ENCODE results near the gene FAM222A. TPM values are rescaled to one million over a fixed set of nuclear protein-coding genes. Genes with fewer than 3 reads are reported as not detected.

The FAM222A gene
- total RNA-seq, 1 donor from 2014 or later: 0.58 TPM

DNA sequence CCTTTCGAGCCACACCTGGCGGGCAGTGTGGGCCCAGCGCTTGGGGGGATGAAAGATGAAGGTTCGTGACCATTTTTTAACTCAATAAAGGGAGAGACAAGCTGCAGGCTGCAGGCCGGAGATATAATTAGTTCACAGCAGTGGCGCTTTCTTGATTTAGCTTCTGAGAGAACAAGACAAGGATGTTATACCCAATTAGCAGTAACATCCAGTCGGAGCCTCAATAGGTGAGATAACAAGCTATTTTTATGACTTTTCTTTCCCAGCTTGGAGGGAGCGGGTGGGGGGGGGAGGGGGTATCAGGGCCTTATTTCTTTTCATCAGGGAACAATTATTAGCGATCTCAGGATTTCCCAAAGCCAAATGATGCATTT is 9.1 kb downstream of the FAM222A start:
- DNase-seq (ENCODE audit: low read depth): no peak
- H3K4me3 ChIP-seq (ENCODE audit: low read depth, low read length): no peak overlapping the region
- H3K27me3 ChIP-seq (ENCODE audit: control insufficient read depth, insufficient read depth, low read length): peaks cover 39% of the 10 kb centered on the region
- TF ChIP-seq, protein P1, sequence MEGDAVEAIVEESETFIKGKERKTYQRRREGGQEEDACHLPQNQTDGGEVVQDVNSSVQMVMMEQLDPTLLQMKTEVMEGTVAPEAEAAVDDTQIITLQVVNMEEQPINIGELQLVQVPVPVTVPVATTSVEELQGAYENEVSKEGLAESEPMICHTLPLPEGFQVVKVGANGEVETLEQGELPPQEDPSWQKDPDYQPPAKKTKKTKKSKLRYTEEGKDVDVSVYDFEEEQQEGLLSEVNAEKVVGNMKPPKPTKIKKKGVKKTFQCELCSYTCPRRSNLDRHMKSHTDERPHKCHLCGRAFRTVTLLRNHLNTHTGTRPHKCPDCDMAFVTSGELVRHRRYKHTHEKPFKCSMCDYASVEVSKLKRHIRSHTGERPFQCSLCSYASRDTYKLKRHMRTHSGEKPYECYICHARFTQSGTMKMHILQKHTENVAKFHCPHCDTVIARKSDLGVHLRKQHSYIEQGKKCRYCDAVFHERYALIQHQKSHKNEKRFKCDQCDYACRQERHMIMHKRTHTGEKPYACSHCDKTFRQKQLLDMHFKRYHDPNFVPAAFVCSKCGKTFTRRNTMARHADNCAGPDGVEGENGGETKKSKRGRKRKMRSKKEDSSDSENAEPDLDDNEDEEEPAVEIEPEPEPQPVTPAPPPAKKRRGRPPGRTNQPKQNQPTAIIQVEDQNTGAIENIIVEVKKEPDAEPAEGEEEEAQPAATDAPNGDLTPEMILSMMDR (IDR thresholded peaks at IDR 0.05; ENCODE audit: insufficient read depth, low read length, poor library complexity, severe bottlenecking): no peak
- no peaks in the 10 kb centered on the region for H3K36me3 ChIP-seq (ENCODE audit: control insufficient read depth, insufficient read depth, low read length)

DNA sequence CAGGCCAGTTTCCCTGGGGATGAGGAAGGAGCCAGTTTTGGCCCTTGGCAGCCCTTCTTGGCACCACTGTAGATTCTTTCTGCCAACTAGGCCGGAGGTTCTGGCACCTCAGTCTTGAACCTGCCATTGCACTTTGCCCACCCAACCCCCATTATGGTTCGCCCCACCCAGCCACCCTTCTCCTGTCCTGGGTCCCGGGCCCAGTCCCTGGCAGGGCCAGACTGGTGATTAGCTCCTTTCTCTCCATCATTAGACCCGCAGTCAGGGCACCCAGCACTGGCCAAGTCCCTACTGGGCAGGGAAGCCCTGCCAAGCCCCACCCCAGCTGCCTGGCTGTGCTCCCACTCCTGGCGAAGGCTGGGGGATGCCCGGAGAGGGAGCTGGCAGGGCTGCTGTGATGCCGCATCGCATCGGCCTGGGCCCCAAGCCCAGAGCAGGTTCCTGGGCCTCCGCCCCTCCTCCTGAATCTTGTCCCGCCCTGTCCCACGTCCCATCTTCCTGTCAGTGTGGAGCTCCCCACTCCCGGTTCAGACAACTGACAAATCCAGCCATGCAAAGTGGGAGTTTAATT is 9.8 kb downstream of the FAM222A start:
- peaks cover 34% of the 10 kb centered on the region for H3K27me3 ChIP-seq (ENCODE audit: control insufficient read depth, insufficient read depth, low read length)

GRCh38 chr12:109724321-109724892 is 10.8 kb downstream of the FAM222A start:
- no peaks in the 10 kb centered on the region for H3K36me3 ChIP-seq (ENCODE audit: control insufficient read depth, insufficient read depth, low read length)
- no peak overlapping the region for H3K4me3 ChIP-seq (ENCODE audit: low read depth, low read length)
- TF ChIP-seq, protein P1 (IDR thresholded peaks at IDR 0.05; ENCODE audit: insufficient read depth, low read length, poor library complexity, severe bottlenecking): no peak
- DNase-seq (ENCODE audit: low read depth): no peak
- H3K27me3 ChIP-seq (ENCODE audit: control insufficient read depth, insufficient read depth, low read length): peaks cover 24% of the 10 kb centered on the region

More for the DNA sequence above, 9.8 kb downstream of the FAM222A start:
- TF ChIP-seq, protein P1 (IDR thresholded peaks at IDR 0.05; ENCODE audit: insufficient read depth, low read length, poor library complexity, severe bottlenecking): no peak
- no peak for DNase-seq (ENCODE audit: low read depth)
- Histone ChIP-seq H3K4me3 (ENCODE audit: low read depth, low read length) (no peak overlapping the region), H3K36me3 (ENCODE audit: control insufficient read depth, insufficient read depth, low read length) (no peaks in the 10 kb centered on the region)

GRCh38 chr12:109725321-109726105 is 11.9 kb downstream of the FAM222A start:
- Histone ChIP-seq H3K27me3 (ENCODE audit: control insufficient read depth, insufficient read depth, low read length) (peaks cover 21% of the 10 kb centered on the region), H3K4me3 (ENCODE audit: low read depth, low read length) (no peak overlapping the region), H3K36me3 (ENCODE audit: control insufficient read depth, insufficient read depth, low read length) (no peaks in the 10 kb centered on the region)
- TF ChIP-seq, protein P1 (IDR thresholded peaks at IDR 0.05; ENCODE audit: insufficient read depth, low read length, poor library complexity, severe bottlenecking): no peak
- no peak for DNase-seq (ENCODE audit: low read depth)

GRCh38 chr12:109726106-109726497 is 12.5 kb downstream of the FAM222A start:
- DNase-seq (ENCODE audit: low read depth): no peak
- H3K4me3 ChIP-seq (ENCODE audit: low read depth, low read length): no peak overlapping the region
- H3K36me3 ChIP-seq (ENCODE audit: control insufficient read depth, insufficient read depth, low read length): no peaks in the 10 kb centered on the region
- TF ChIP-seq, protein P1 (IDR thresholded peaks at IDR 0.05; ENCODE audit: insufficient read depth, low read length, poor library complexity, severe bottlenecking): no peak
- H3K27me3 ChIP-seq (ENCODE audit: control insufficient read depth, insufficient read depth, low read length): peaks cover 22% of the 10 kb centered on the region
